Activated T-cell treated with anti-CD3 and anti-CD28 coated beads for 24 hours (primary cell): ENCODE results near the gene VPS51.

ENCODE experiments used
- DNase-seq: peaks from one replicate; pipeline ENCODE4 v3.0.0-alpha.2; 2020; ENCODE audit warnings: low read depth

Gene VPS51

DNA sequence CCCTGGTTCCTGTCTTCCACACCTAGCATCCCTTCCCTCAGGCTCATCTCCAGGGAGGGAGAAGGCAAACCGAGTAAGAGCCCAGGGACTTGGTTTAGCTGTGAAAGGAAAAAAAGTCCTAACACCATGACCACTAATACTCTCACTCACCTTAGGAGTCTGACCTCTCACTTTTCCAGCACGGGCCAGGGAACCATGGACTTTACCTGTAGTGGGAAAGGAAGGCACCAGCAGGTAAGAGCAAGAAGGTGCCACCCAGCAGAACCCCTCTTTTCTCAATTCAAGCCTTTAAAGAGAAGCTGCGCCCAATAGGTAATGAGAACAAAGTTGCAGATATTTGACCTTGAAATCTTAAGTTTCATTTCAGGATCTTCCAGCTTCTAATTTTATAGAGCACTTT is 24.8 kb downstream of the VPS51 start:
- DNase-seq: no peak

DNA sequence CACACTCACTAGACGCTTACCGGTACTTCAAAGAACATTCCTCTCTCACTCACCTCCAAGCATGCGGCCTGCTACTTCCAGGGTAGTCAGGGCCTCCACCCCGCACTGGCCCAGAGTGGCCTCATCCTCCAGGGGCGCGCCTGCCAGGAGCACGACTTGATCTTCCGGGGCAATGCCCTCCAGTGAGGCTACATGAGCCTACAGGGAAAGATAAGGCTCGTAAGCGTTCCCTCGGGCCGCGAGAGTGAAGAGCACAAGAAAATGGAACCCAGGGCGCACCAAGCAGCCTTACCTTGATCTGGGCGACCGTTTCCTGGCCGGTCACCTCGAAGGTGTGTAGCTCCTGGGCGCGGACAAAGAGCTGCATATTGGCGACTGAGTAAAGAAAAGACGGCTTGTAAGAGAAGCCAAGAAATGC is 25.4 kb downstream of the VPS51 start:
- DNase-seq: no peak

DNA sequence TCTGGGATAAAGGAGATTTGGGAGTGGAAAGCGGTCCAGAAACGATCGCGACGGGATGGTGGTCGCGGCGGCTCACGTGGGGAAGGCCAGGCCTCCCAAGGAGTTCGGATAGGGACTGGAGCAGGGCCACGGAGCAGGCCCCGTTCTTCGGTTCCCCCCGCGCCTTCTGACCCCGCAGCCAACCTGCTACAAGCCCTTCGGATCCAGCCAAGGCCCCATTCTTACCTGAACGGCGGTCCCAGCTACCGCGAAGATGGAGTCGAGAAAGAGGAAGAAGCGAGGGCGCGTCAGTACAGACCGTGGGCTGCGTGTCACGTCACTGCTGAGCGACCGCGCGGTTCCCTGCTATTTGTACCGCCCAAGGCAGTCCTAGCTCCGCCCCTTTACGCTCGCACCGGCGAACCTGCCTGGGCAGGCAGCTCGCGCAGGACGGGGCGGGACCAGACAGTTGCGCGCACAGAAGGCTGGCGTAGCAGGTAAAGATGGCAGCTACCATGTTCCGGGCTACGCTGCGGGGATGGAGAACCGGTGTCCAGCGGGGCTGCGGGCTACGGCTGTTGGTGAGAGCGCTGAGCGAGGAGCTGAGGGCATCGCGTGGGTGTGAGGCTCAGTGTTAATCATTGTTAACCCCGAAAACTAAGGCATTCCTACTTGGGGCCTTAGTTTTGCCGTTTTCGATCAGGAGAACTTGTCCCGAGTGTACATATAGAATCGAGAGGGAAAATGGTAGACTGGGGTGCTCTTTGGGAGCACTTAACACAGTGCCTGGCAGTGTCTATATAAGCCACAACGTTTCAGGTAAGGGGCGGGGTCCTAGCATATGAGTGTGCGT is 26.1 kb downstream of the VPS51 start, which contains the start of the genes FAU and MRPL49:
Gene FAU (minus strand): TSS at position 270 of the 832 bp plus-strand sequence. CDS start 321 bp downstream, outside the sequence.
Gene MRPL49 (plus strand): TSS at position 457 of the 832 bp plus-strand sequence. CDS start 26 bp downstream, at position 483.
- peak; percentile 98 for DNase-seq

DNA sequence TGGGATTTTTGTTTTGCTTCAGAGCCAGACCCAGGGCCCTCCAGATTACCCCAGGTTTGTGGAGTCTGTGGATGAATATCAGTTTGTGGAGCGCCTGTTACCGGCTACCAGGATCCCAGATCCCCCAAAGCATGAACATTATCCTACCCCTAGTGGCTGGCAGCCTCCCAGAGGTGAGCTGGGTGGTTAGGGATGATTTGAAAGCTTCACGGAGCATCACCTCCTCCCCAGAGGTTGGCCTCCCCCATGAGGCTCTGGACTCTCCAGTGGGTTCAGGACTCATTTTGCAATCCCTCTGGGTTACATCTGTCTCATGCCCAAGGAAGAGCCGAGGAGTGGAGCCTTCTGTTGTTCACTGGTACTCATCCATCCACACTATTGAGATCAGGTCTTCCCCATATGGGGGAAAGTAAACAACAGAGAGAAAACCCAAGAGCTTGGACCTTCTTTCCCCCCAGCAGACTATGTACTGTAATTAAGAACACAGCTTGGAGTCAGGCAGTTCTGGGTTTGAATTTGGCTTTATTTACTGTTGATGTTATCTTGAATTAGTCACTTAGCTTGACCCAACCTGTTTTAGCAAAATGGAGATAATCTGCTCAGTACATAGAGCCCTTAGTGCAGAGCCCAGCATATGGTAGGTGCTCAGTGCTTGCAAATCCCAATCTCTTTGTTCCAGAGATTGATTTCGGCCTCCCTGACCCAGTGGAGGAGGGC is 28.6 kb downstream of the VPS51 start:
- no peak for DNase-seq

DNA sequence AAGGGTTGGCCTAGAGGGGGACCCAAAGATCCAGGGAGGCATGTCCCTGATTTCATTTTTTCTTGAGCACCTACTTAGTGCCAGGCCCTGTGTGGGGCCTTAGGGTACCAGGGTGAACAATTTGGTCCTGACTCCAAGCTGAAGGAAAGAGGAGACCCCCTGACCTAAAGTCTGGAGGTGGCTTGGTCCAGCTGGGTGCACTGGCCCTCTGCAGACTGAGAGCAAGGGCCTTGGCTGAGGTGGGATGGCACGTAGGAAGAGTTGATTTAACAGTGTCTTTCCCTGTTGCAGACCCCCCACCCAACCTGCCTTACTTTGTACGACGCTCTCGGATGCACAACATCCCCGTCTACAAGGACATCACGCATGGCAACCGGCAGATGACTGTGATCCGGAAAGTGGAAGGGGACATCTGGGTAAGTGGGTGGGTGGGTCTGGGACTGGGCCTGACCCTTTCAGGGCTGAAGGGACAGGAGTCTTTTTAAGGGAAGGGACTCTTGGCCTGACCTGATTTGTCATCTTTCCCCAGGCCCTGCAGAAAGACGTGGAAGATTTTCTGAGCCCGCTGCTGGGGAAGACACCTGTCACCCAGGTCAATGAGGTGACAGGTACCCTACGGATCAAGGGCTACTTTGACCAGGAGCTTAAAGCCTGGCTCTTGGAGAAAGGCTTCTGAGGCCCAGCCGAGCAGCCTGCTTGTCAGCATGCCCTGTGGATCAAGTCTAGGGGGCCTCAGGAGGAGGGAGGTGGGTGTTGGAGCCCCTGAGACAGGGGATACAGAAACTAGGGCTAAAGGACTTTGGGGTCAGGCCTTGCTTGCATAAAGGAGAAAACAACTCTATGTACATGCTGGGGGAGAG is 29.4 kb downstream of the VPS51 start:
- no peak for DNase-seq

DNA sequence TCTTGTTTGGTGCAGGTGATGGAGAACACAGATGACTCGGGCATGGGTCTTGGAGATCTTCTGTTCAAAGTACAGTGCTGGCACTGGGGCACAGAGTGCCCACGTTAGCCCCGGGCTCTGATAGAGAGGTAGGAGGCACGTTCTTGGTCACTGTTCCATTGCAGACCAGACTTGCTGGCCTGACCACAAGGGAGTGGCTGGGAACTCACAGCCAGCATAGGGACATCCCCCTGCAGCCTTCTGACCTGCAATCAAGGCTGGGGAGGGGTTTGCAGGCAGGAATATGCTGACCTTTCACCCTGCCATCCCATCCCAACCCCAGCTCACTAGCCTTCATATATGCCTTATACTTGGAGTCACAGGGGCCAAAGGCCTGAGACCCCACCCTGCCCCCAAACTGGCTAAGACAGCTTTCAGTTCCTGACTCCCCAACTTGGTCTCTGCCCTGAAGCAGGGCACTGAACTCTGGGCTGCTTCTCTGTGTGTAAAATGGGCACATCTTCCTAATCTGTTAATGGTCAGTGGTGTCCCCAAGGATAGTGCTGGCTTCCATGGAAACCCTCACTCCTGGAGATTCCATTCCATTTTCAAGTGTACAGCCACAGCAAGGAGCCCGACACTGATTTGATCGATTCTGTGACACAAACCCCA is 30.7 kb downstream of the VPS51 start:
- no peak for DNase-seq

DNA sequence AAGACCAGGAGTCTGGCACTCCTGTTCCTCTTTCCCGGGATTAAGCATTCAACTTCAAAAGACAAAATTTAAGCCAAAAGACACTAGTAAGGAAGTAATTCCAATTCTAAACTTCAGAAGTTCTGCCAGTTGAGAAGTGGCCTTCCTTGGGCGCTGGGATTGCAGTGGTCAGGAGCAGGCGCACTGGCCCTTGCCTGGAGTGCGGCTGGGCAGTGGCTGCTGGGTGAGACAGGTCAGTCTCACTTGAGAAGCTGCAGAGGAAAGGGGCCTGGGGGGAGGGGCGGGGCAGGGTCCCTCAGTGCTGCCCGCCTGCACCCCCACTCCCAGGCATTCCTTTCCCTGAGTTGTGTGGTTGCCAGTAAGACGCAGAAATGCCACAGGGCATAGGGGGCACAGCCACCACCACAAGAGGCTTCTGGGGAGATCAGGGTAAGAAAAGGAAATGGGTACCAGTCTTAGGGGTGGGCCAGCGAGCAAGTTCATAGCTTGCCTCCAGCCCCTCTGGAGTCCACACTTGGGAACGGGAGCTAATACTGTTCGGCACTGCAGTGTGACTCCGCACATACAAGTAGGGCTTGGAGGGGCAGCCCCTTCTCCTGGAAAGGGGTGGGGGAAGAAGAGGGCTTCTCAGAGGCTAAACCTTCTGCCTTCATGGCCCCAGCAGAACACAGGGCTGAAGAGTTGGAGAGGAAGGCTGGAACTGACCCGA is 31.6 kb downstream of the VPS51 start:
- DNase-seq: no peak

DNA sequence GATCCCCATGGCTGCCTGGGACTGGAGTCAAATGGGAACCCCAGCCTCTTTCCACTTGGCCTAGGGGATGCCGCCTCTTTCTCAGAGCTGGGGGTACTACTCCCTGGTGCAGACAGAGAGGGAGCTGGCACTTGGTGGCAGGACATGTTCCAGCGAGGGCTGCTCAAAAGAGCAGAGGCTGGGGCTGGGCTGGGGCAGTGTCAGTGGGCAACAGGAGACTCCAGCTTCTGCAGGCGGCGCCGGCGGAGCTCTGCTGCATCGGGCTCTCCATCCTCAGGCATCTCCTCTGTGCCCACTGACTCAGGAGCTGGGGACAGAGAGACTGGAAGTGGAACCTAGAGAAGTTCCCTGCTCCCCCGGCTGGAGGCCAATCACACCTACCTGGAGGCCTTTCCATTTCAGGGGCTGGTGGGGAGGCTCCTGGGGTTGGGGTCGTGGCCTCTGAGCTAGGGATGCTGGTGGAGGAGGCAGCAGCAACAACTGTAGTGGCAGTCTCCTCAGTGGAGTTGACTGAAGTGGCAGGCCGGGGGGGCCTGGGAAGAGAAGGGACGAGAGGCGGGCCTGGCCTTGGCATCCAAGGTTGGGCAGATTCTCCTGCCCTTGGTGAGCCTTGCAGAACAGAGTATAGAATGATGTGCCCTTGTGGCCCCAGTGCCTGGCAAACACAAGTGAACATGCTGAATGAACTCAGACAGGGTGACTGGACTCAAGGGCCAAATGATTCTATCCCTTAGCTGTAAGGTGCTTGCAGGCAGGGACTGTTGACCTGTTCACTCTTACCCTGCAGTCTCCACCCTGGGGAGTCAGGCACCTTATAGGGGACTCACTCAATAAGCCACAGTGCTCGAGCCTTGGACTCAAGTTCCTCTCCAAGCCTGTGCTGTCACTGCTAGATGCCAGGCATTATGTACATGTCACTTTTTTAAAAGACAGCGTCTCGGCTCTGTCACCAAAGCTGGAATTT is 32.5 kb downstream of the VPS51 start:
- no peak for DNase-seq

DNA sequence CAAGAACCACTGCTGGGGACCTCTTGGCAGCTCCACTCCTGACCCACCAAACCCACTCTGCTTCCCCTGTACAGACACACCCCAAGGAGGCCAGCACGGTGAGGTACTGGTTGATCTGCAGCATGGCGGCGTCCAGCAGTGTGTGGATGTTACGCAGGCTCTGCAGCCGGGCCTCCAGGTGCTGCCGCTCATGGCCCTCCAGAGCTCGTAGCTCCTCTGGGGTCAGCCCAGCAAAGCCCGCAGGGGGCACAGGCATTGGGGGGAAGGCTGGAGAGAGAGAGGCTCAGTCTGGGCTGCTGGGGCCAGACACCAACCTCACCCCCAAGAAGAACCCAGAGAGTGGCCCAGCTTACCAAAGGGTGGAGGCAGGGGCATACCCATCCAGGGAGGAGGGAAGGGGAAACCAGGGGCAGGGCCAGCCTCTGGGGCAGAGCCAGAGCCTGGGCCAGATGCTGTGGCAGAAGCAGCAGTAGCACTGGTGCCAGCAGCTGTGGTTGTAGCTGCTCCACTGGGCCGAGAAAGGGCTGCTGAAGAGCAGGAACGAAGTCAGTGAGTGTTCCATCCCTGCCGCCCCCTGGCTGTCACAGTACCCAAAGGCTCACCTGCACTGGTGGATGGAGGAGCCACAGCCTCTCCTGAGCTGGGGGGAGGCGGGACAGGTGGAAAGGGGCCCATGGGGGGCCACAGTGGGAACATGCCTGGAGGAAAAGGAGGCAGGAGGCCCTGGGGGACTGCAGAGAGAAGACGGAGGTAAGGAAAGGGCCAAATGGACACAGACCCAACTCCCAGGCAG is 33.8 kb downstream of the VPS51 start:
- no peak for DNase-seq

DNA sequence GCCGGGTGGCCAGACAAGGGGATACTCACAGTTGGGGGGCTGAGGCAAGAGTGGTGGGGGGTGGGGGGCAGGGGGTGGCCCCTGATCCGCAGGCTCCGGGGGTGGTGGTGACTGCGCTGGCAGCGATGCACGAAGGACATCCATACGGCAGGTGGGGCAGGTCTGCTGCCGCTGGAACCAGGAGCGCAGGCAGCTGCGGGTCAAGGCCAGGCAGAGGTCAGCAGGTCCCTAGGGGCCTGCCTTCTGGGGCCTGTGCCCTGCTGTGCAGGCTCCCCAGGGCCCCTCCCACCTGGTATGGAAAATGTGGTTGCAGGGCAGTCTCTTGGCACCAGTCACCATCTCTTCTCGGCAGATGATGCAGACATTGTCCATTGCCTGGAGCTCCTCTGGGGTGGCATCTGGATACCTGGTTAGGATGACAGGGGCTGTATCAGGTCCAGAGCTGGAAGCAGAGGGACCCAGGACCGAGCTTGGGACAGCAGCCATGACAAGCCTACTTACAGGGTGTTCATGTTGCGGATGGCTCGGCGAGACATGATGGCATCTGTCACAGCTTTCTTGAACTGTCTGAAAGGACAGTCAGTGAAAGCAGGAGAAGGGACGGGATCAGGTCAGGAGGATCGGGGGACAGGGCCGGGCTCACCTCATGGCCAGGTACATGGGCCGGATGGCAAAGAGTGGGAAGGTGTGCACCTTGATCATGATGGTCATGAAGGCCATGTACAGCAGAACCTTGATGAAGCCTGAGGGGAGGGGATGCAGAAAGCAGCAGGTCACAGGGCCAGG is 34.8 kb downstream of the VPS51 start:
- no peak for DNase-seq

DNA sequence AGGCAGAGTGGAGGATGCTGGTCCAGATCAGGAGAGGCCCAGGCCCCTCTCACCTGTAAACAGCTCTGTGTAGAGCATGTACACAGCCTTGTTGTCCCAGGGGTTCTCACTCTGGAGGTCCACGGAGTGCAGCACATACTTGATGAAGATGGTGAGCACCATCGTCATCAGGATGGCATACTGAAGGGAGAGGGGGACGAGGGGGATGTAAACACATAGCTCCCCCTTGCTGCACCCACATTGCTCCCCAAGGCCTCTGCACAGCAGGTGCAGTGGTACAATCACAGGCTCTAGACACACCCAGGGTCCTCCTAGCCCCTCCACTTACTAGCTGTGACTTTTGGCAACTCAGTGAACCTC is 35.4 kb downstream of the VPS51 start:
- DNase-seq: no peak

DNA sequence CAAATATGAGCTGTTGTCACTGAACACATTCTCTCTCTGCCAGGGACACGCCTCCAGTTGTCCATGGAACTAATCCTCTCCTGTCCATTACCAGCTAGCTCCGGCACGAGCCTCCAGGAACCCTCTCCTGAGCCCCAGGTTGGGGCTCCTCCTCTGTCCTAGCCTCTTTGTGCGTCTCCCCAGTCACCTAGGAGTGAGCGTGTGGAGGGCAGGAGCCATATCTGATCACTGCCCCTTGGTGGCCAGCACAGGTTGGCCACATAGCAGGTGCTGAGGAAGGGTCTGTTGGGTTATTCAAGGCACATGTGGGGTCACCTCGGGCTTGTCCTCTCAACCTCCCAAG is 35.9 kb downstream of the VPS51 start:
- DNase-seq: no peak

DNA sequence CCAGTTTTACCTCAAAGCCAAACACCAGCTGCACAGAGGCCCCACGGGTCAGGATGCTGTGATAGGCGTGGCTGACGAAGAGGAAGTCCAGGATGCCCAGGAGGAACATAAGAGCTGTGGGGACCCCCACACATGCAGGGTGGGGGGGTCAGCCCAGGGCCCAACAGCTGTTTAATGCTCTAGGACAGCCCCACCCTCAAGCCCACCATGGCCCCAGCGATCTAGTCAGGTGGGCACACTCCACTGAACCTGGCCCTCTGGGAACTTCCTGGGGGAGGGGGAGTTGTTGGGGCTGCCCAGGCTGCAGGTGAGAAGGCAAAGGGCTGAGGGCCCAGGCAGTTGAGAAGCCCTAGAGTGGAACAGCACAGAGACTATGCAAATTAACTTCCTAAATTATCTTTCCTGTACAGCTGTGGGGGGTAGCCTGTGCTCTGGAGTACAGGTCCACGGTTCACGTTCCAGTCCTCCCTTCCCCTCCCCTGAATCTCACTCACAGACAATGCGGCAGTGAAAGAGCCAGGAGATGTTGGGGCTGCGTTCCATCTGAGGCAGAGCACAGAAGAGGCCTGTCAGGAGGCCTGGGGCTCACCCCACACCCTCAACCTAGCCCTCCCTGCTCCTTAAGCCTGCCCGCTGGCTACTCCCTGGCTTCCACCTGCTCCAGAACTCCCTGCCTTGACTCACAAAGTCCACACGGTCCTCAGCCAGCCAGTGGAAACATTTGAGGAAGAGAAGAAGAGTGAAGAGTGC is 36.4 kb downstream of the VPS51 start:
- DNase-seq: no peak

DNA sequence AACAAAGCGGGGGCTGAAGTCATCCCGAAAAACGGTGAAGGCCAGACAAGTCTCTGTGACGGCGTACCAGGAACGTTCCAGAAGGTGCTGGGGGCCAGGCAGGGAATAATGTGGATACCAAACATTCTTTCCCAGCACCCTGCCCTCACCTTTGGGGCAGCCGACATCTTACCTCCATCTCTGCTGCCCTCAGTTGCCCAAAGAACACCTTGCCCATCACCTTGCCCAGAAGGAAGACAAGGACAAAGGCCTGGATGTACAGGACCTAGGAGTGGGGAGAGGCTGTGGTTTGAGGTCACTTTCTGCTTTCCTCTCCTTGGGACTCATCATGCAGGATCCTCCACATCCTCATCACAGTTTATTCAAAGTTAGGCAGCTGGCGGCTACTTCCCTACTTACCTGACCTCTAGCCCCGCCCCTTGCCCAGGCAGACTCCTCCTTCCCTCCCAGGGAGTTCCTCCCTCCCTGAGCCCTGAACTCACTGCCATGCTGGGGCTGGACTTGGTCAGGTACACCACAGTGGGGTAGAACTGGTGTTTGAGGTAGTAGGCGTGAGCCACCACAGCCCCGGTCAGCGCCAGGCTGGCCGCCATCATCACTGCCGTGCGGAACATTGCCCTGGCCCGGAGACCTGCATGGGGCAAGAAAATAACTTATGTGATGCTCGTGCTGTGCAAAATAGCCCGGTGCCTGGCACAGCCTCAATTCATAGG is 37.1 kb downstream of the VPS51 start:
- no peak for DNase-seq

DNA sequence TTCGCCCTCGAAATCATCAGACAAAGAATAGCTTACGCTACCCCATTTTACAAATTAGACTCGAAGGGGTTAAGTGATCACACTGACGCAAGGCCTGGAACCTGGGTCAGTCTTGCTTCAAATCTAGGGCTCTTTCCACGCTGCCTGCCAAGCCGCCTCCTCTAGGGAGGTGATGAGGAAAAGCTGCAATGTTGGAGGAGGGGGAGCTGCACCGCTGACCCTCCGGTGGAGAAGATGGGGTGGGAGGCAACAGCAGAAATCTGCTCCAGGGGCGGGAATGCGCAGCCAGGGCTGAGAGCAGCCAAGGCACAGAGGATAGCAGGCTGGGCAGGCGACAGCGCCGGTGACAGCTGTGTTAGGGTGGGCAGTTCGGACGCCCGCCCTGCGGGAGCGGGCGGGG is 37.7 kb downstream of the VPS51 start:
- DNase-seq: no peak

DNA sequence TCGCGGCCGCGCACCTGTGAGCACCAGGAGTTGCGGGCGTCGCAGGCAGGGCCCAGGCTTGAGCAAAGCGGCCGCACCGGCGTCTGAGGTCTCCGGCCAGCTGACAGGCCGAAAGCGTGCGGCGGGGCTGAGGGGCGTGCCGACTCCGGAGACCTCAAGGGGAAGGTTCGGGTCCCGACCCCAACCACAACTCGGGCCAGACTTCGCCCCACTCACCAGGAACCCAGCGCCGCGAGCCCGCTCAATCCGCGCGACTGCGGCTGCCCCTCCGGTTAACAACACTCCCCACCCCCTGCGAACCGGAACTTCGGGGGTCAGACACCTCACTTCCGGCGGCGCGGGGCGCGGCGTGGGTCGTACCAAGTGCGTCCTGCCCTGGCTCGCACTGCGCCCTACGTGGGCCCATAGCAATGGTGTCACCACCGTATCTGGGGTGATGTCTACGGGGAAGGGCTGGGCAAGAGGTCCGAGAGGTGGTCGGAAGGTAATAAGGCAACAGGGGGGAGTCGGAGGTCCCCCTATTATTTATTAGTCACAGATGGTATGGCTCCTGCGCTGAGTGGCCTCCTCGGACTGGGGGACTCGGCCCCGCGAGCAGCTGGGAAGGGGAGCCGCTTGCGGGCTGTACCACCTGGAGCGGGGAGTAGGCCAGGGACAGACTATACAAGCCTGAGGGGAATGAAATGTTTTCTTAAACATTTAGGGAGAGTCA is 38.4 kb downstream of the VPS51 start, which contains the start of gene SYVN1:
Gene SYVN1 (minus strand): TSS at position 280 of the 712 bp plus-strand sequence. CDS start 918 bp downstream, outside the sequence.
- DNase-seq: peak; percentile 89
